GM10847 (cell line): Measurements from ENCODE around the gene WDR43.

Experiments used
- POLR2A ChIP-seq: IDR thresholded peaks from 2 replicates; pipeline ENCODE4 v1.6.1; 2011; ENCODE audit not compliant: insufficient read length; ENCODE audit errors: extremely low read depth

WDR43 gene

GRCh38 chr2:28944535-28945248 is 50.2 kb downstream of the WDR43 start:
- no peak for TF ChIP-seq POLR2A

GRCh38 chr2:28948160-28948559 is 53.7 kb downstream of the WDR43 start:
- no peak for TF ChIP-seq POLR2A

- no peak for TF ChIP-seq POLR2A
Observed at GRCh38 chr2:28949190-28949589, 54.7 kb downstream of the WDR43 start.

DNA sequence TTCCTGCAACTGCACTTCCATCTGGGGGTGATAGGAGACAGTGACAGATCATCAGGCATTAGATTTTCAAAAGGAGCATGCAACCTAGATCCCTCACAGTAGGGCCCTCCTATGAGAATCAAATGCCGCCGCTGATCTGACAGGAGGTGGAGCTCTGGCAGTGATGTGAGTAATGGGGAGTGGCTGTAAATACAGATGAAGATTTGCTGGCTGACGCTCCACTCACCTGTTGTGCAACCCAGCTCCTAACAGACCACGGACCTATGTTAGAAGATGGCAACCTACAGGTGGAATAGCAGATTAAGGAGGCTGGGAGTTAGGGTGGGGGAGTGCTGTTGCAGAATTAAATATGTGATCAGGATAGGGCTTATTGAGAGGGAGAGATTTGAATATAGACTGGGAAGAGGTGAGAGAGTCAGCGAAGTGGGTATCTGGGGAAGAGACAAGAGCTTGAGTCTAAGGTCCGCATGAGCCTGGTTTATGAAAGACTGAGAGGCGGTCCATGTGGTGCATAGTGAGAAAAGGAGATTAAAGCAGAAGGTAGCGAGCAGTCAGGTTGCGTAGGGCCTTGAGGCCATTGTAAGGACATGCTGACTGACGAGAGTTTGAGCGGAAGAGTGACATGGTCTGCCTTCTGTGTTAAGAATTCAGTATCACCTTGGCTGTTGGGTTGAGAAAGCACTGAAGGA is 55.3 kb downstream of the WDR43 start:
- no peak for TF ChIP-seq POLR2A

DNA sequence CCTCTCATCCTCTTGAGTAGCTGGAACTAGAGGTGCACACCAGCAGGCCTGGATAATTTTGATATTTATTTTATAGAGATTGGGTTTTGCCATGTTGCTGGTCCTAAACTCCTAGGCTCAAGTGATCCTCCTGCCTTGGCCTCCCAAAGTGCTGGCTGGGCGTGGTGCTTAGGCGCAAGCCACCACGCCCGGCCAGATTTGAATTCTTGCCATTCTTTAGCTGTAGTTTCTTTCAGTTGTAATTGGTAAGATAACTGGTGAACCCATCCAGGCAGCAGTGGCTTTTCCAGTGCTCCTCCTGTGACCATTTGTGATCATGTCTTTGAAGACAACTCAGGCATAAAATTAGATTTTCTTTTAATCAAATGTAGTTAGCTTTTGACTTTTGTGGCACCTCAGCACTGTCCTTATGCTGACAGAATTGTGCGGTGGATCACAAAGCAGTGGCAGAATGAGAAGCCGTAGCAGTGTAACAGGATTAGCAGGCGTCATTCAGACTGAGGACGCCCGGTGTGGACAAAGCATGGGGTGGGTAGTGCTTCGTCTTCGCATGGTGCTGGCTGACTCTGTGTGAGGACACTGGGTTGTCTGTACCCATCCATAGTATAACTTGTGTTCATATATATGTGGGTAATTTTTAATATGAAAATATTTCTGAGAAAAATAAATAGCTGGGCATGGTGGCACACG is 56.6 kb downstream of the WDR43 start:
- no peak for TF ChIP-seq POLR2A

- TF ChIP-seq POLR2A: no peak
Observed at GRCh38 chr2:28951910-28952835, 57.7 kb downstream of the WDR43 start.

DNA sequence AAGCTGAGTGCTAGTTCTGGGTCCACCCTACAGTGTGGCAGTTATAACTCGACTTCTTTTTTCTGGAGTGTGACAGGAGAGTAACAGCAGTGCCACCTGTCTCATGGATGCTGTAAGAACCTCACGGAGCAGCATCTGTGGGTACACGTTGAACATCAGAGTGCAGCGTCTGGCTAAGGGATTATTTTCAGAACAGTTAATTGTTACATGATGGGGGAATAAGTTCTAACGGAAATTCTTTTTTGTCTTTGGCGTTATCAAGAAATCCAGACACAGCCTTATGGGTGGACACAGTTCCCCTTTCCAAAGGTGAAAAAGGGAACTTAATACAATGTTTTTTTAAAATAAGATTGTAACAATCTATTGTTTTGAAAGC is 58.4 kb downstream of the WDR43 start:
- no peak for TF ChIP-seq POLR2A

DNA sequence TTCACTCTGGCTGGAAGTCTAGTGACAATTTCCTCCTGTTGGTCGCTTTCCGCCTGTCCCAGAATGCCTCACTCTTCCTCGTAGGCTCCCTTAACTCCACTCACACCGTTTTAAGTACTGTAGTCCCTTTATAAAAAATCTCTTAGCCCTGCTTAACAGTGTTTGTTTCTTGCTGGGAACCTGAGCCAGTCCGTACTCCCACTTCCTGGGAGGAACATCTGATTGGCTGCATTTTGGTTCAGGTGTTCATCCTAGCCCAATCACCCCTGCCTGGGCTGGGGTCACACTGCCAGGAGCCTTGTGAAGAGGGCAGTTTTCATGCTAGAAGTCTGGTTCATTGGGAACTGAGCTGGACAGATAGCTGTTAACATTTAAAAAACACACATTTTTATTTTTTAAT is 61.0 kb downstream of the WDR43 start:
- no peak for TF ChIP-seq POLR2A

DNA sequence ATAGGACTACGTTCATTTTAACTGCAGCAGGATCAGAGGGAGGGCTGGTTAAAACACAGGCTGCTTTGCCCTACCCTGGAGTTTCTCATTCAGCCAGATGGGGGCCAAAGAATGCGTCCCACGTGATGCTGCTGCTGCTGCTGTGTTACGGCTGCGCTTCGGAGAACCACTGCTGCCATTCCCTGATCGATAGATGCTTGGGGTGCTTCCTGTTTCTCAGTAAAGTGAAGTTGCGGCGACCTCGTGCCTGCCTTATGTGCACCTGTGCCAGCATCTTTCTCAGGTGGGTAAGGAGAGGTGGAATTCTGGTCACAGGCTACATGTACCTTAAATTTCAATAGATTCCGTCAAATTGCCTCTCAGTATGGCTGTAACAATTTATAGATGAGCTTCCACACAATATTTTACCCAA is 62.0 kb downstream of the WDR43 start:
- no peak for TF ChIP-seq POLR2A

DNA sequence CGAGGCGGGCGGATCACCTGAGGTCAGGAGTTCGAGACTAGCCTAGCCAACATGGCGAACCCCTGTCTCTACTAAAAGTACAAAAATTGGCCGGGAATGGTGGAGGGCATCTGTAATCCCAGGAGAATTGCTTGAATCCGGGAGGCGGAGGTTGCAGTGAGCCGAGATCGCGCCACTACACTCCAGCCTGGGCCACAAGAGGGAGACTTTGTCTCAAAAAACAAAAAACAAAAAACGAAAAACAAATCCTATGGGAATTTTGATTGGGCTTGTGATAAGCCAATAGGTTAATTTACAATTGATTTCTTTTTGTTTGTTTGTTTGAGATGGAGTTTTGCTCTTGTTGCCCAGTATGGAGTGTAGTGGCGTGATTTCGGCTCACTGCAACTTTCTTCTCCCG is 62.4 kb downstream of the WDR43 start:
- TF ChIP-seq POLR2A: no peak

DNA sequence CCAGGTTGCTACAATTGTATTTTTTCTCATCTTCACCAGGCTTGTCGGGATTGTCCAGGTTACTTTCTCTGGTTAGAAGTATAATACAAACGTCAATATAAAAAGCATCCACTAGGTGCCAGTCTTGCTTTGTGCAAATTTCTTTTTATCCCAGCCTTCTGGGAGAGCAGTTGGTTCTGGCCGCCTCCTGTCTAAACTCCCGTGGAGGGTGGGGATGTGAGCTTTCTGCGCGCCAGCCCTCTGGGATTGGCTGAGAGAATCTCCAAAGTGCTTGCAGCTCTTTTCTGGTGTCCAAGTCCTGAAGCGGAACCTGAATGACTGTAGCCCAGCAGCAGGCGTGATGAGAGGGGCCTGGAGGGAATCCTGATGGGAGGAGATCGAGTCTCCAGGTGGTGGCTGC is 64.2 kb downstream of the WDR43 start:
- TF ChIP-seq POLR2A: no peak

GRCh38 chr2:28960401-28960800 is 65.9 kb downstream of the WDR43 start:
- no peak for TF ChIP-seq POLR2A

- TF ChIP-seq POLR2A: no peak
Observed at GRCh38 chr2:28962505-28962904, 68.0 kb downstream of the WDR43 start.

- no peak for TF ChIP-seq POLR2A
Observed at GRCh38 chr2:28970464-28971160, 76.1 kb downstream of the WDR43 start.
